ENCODE results near the gene RASGRP2. TPM values are rescaled to one million over a fixed set of nuclear protein-coding genes. Genes with fewer than 3 reads are reported as not detected.
A peak's percentile ranks its signal among the peaks of the same experiment; 100 is the strongest.

The RASGRP2 gene
- total RNA-seq, 1 experiment from 2014 or later = 26.9 TPM

DNA sequence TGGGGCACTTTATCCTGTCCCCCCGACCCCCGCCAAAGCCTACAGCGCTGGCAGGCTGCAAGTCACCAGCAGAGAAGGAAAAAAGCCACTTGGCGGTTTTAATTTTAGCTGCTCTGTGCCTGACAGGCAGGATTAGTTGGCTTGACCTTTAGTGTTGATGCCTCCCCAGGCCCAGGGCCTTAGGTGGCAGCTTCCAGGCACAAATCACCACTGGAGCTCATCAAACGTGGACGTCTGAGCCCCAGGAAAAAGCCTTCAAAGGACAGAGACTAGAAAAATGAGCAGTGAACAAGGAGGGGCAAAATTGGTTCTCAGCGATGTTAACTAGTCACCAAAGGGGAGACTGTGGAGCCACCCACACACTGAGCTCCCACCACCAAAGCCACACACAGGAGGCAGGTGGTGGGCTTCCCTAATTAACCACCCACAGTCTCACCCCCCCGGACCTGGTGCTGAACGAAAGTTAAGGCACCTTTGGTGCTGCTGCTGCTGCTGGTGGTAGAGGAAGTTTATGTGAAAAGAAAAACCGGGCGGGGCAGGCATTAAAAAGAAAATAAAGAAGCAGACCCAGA lies 20.2 kb upstream of the RASGRP2 start:
- peaks cover 4% of the 10 kb centered on the region; the same call in 1 of the 2 replicates for H3K4me1 ChIP-seq (ENCODE audit: insufficient read depth, low read length)
- H3K56ac ChIP-seq (ENCODE audit: insufficient read length, low read depth, low read length) = no peak overlapping the region
- H2AK5ac ChIP-seq (ENCODE audit: insufficient read length, low read length) = no peak overlapping the region
- no peak overlapping the region for H2BK15ac ChIP-seq (ENCODE audit: low read depth, low read length)
- no peak overlapping the region for H3T11ph ChIP-seq (ENCODE audit: low read length)
- H3K27me3 ChIP-seq (ENCODE audit: insufficient read depth, low read length) = no peaks in the 10 kb centered on the region
- H3K27ac ChIP-seq (ENCODE audit: insufficient read length, low read depth, low read length) = no peak overlapping the region
- H2BK12ac ChIP-seq (ENCODE audit: insufficient read length, low read depth, low read length) = no peak overlapping the region
- no peak overlapping the region for H2BK5ac ChIP-seq (ENCODE audit: insufficient read length, low read length)
- peak overlapping the region; percentile 97 to 99 (median 98) for H3K27ac Mint-ChIP-seq
- no peaks in the 10 kb centered on the region for H3K79me2 ChIP-seq (ENCODE audit: insufficient read depth, low read length)
- no peaks in the 10 kb centered on the region for H4K20me1 ChIP-seq (ENCODE audit: control insufficient read depth, insufficient read depth, insufficient read length)
- peaks cover 39 to 69% (median 57%) of the 10 kb centered on the region in 3 experiments; a peak in 6 of 7 replicates for H3K36me3 Mint-ChIP-seq (ENCODE audit: insufficient read depth in 1 of 3, low read depth in 3 of 3)
- H4K8ac ChIP-seq (replicated peaks; ENCODE audit: insufficient read length, low read depth, low read length) = no peak overlapping the region
- H3K4me3 Mint-ChIP-seq = peak overlapping the region; percentile 48 to 67; a peak in 4 of 5 replicates
- no peak overlapping the region for H2BK20ac ChIP-seq (ENCODE audit: low read depth, low read length, poor library complexity, severe bottlenecking)
- no peaks in the 10 kb centered on the region; a peak in 1 of 5 replicates for H3K9me3 Mint-ChIP-seq
- H3K18ac ChIP-seq (ENCODE audit: insufficient read length, low read depth, low read length) = no peak overlapping the region
- no peaks in the 10 kb centered on the region for H3K9me3 ChIP-seq (ENCODE audit: control insufficient read depth, low read depth, low read length)
- H3K4me1 Mint-ChIP-seq = peaks cover 77 to 90% of the 10 kb centered on the region in 2 experiments
- DNase-seq = no peak
- H2AFZ ChIP-seq (ENCODE audit: low read length) = no peak overlapping the region
- no peak overlapping the region for H4K91ac ChIP-seq (ENCODE audit: insufficient read length, low read depth, low read length)
- H2BK120ac ChIP-seq (ENCODE audit: low read depth, low read length, poor library complexity, severe bottlenecking) = no peak overlapping the region
- no peak overlapping the region for H3K4ac ChIP-seq (ENCODE audit: low read depth, low read length)
- H3K27me3 Mint-ChIP-seq (ENCODE audit: low read depth) = no peaks in the 10 kb centered on the region; the same call in 1 of the 2 replicates
- no peak overlapping the region for H3K14ac ChIP-seq (ENCODE audit: insufficient read depth, low read length)
- TF ChIP-seq, protein P1, sequence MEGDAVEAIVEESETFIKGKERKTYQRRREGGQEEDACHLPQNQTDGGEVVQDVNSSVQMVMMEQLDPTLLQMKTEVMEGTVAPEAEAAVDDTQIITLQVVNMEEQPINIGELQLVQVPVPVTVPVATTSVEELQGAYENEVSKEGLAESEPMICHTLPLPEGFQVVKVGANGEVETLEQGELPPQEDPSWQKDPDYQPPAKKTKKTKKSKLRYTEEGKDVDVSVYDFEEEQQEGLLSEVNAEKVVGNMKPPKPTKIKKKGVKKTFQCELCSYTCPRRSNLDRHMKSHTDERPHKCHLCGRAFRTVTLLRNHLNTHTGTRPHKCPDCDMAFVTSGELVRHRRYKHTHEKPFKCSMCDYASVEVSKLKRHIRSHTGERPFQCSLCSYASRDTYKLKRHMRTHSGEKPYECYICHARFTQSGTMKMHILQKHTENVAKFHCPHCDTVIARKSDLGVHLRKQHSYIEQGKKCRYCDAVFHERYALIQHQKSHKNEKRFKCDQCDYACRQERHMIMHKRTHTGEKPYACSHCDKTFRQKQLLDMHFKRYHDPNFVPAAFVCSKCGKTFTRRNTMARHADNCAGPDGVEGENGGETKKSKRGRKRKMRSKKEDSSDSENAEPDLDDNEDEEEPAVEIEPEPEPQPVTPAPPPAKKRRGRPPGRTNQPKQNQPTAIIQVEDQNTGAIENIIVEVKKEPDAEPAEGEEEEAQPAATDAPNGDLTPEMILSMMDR (conservative IDR thresholded peaks at IDR 0.05) = no peak
- WGBS (ENCODE audit: extremely low coverage, insufficient read length, low lambda C conversion rate) = no CpG with 5 or more reads among the region's 11 CpGs
- H3K4me2 ChIP-seq (ENCODE audit: insufficient read depth, insufficient read length, low read length) = no peak overlapping the region
- peaks cover 3% of the 10 kb centered on the region for H3K79me1 ChIP-seq (ENCODE audit: insufficient read depth, low read depth, low read length, poor library complexity, severe bottlenecking)
- H3K23ac ChIP-seq (ENCODE audit: insufficient read length, low read depth, low read length) = no peak overlapping the region
- H3K9ac ChIP-seq (ENCODE audit: extremely low read depth, insufficient read length, low read length) = no peak overlapping the region
- no peaks in the 10 kb centered on the region for H3K23me2 ChIP-seq (ENCODE audit: insufficient read length, low read depth, low read length, poor library complexity, severe bottlenecking)
- H4K5ac ChIP-seq (ENCODE audit: insufficient read length, low read depth, low read length) = no peak overlapping the region
